ENCODE data around the gene SEPTIN6. TPM values are rescaled to one million over a fixed set of nuclear protein-coding genes. Genes with fewer than 3 reads are reported as not detected.

Gene SEPTIN6
- total RNA-seq (2022) (3.8 and 4.7 TPM in 2 replicates), Bru-seq, nascent RNA (percentile 32 among the genes with signal in this experiment), BruChase-seq, experiment 1, labeled RNA remaining after a 6-hour chase (percentile 31 among the genes with signal in this experiment), BruChase-seq, experiment 2, labeled RNA remaining after a 2-hour chase (percentile 34 among the genes with signal in this experiment)
- long read RNA-seq, full-length matches to known transcripts: 7 of 8 reads
- long read RNA-seq, partial matches to known transcripts: 0 of 8 reads
- long read RNA-seq, other reads (novel, unspliced or antisense): 1 of 8 reads

DNA sequence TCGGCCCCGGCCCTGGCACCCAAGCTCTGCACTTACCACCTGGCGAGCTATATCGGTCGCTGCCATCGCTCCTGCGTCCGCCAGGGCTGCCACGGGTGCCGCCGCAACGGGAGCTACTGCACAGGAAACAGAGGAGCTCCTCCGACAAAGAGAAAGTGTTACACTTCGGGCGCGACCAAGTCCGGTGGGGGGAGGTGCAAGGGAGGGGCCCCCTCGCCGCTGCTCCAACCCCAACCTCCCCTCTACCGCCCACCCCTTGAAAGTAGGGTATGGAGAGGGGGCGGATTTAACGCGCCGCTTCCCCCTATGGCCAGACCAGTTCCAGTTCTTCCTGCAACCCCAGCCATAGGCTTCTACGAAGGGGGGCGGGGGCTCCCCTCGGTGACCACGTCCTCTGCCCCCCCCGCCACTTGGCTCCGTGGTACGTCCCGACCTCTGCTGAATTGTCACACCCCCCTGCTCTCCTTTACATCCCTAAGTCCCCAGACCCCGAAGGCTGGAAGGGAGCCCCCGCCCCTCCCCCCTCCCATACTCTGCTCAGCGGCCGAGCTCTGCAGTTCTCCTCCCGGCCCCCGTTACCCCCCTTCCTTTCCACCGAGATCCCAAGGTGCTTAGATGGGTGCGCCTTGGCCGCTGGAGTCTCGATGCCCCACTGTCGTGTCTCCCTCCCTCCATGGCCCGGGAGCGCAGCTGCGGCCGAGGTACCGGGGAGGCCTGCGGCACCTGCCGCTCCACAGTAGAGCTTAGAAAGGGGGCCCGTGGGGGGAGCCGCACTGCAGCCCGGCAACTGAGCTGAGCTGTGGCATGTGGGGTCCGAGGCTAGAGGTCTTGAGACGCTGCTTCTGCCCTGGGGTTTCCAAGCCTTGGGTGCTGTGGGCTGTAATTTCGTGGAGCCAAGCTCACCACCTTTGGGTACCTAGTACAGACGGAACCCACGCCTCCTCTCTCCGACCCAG, at the start of gene SEPTIN6:
Gene SEPTIN6, minus strand, starts transcription at position 129 of the 956 bp plus-strand sequence. Its CDS starts 63 bp downstream, at position 66.
- ChIA-PET CTCF (interaction anchor here (0.6 to 1.2 kb wide), 4 partner anchors 18 to 575 kb away, joined by 3 to 6 read pairs (median 3); no protein-coding TSS in a partner anchor), POLR2A (interaction anchor here (0.6 to 1.0 kb wide), 5 partner anchors 16 to 651 kb away, joined by 3 to 4 read pairs (median 3); partner anchors contain the start of gene RPL39)
- BruUV-seq (replicated peaks): no TSS peak
- Mint-ChIP-seq H3K4me3 (ENCODE audit: unreplicated experiment) (peak within 1 kb of the TSS; percentile 77), H3K27me3 (ENCODE audit: insufficient read depth, unreplicated experiment) (peaks cover 15% of the 10 kb centered on the region), H3K27ac (ENCODE audit: low read depth, unreplicated experiment) (no peak within 1 kb of the TSS), H3K4me1 (ENCODE audit: insufficient read depth, unreplicated experiment) (no peaks in the 10 kb centered on the region), H3K9me3 (ENCODE audit: unreplicated experiment) (no peaks in the 10 kb centered on the region), H3K36me3 (ENCODE audit: insufficient read depth, unreplicated experiment) (no peaks in the 10 kb centered on the region)
- peak; percentile 54 for DNase-seq (ENCODE audit: unreplicated experiment)
- TF ChIP-seq, protein P1, sequence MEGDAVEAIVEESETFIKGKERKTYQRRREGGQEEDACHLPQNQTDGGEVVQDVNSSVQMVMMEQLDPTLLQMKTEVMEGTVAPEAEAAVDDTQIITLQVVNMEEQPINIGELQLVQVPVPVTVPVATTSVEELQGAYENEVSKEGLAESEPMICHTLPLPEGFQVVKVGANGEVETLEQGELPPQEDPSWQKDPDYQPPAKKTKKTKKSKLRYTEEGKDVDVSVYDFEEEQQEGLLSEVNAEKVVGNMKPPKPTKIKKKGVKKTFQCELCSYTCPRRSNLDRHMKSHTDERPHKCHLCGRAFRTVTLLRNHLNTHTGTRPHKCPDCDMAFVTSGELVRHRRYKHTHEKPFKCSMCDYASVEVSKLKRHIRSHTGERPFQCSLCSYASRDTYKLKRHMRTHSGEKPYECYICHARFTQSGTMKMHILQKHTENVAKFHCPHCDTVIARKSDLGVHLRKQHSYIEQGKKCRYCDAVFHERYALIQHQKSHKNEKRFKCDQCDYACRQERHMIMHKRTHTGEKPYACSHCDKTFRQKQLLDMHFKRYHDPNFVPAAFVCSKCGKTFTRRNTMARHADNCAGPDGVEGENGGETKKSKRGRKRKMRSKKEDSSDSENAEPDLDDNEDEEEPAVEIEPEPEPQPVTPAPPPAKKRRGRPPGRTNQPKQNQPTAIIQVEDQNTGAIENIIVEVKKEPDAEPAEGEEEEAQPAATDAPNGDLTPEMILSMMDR (IDR thresholded peaks at IDR 0.05; ENCODE audit: unreplicated experiment): no peak
- intact Hi-C loops (cut with micrococcal nuclease): loop anchor here (10.0 kb wide), 1 partner anchor 79 kb away; no protein-coding TSS in a partner anchor

DNA sequence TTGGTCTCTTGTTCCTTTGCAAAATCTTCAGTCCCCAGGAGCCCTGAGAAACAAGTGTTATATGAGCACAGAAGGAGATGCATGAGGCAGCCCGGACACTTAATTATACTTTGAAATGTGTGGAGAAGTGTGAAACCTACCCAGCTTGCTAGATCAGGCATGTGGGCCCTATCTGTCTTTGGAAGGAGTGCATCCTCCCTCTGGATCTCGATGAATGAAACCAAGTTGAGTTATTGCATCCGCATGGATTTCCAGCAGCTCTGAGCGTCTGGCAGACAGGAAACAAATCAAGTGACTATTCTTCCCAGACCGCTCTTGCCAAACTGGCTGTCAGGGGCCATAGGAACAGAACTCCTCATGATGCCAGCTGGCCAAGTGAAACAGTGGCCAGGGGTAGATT, 45.8 kb upstream of the SEPTIN6 start:
- no peak for DNase-seq (ENCODE audit: unreplicated experiment)
- Mint-ChIP-seq H3K4me1 (ENCODE audit: insufficient read depth, unreplicated experiment) (peaks cover 6% of the 10 kb centered on the region), H3K27me3 (ENCODE audit: insufficient read depth, unreplicated experiment) (no peaks in the 10 kb centered on the region), H3K4me3 (ENCODE audit: unreplicated experiment) (no peak overlapping the region), H3K9me3 (ENCODE audit: unreplicated experiment) (no peaks in the 10 kb centered on the region), H3K27ac (ENCODE audit: low read depth, unreplicated experiment) (no peak overlapping the region), H3K36me3 (ENCODE audit: insufficient read depth, unreplicated experiment) (no peaks in the 10 kb centered on the region)
- TF ChIP-seq, protein P1 (IDR thresholded peaks at IDR 0.05; ENCODE audit: unreplicated experiment): no peak
- ChIA-PET POLR2A (no interaction called here), CTCF (interaction anchor here (0.6 to 2.3 kb wide), 4 partner anchors 10 to 144 kb away, joined by 3 to 9 read pairs (median 4); no protein-coding TSS in a partner anchor)
- intact Hi-C loops (cut with micrococcal nuclease): no loop called here
- BruUV-seq (replicated peaks): no TSS peak

DNA sequence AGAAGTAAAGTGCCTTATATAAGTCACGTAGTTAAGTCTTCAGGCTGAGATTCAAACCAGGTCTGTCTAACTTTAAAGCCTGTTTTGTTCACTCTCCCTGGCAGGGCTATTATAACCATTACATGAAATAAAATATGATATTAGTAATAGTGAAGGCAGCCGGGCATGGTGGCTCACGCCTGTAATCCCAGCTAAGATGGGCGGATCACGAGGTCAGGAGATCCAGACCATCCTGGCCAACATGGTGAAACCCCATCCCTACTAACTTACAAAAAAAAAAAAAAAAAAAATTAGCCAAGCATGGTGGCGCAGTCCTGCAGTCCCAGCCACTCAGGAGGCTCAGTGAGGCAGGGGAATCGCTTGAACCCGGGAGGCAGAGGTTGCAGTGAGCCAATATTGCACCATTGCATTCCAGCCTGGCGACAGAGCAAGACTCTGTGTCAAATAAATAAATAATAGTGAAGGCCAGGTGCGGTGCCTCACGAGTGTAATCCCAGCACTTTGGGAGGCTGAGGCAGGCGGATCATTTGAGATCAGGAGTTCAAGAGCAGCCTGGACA, 43.3 kb upstream of the SEPTIN6 start:
- CTCF ChIA-PET: interaction anchor here (0.5 to 1.2 kb wide), 4 partner anchors 34 to 220 kb away, joined by 3 to 4 read pairs (median 3); no protein-coding TSS in a partner anchor
- POLR2A ChIA-PET: no interaction called here
- Mint-ChIP-seq H3K27me3 (ENCODE audit: insufficient read depth, unreplicated experiment) (peaks cover 11% of the 10 kb centered on the region), H3K4me1 (ENCODE audit: insufficient read depth, unreplicated experiment) (peaks cover 6% of the 10 kb centered on the region), H3K4me3 (ENCODE audit: unreplicated experiment) (no peak overlapping the region), H3K36me3 (ENCODE audit: insufficient read depth, unreplicated experiment) (no peaks in the 10 kb centered on the region), H3K9me3 (ENCODE audit: unreplicated experiment) (no peaks in the 10 kb centered on the region), H3K27ac (ENCODE audit: low read depth, unreplicated experiment) (no peak overlapping the region)
- intact Hi-C loops (cut with micrococcal nuclease): no loop called here
- BruUV-seq (replicated peaks): no TSS peak
- TF ChIP-seq, protein P1 (IDR thresholded peaks at IDR 0.05; ENCODE audit: unreplicated experiment): no peak
- DNase-seq (ENCODE audit: unreplicated experiment): peak; percentile 17
